ENCODE measurements around the gene ZC3H12D. TPM values are rescaled to one million over a fixed set of nuclear protein-coding genes. Genes with fewer than 3 reads are reported as not detected.

Gene ZC3H12D
- total and polyA plus RNA-seq, 2 experiments from 2014 or later, result 0.07 TPM; not detected in 1

DNA sequence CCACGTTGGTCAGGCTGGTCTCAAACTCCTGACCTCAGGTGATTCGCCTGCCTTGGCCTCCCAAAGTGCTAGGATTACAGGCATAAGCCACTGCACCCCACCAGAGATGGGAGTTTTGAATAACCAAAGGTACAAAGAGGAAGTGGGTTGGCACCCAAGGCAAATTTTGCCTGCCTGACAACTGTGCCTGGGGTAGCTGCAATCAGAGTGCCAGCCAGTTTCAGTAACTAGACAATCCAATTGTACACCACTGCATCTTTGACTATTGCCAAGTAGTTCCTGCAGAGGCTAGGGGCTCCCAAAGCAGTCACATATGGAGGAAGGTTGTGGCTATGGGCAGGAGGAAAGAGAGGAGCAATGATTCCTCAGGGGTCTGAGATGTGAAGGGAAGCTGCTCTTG lies 16.6 kb downstream of the ZC3H12D start:
- Histone ChIP-seq H3F3A (replicated peaks; ENCODE audit: low read depth) (no peaks in the 10 kb centered on the region), H3K79me2 (replicated peaks; ENCODE audit: insufficient read depth) (no peaks in the 10 kb centered on the region), H3K9me2 (ENCODE audit: insufficient read depth) (no peaks in the 10 kb centered on the region), H3K4me2 (no peak overlapping the region), H4K20me1 (replicated peaks; ENCODE audit: insufficient read depth) (no peaks in the 10 kb centered on the region), H3K4me3 (no peak overlapping the region), H3K27ac (ENCODE audit: low read depth) (no peak overlapping the region), H3K4me1 (ENCODE audit: insufficient read depth) (no peaks in the 10 kb centered on the region), H3K27me3 (ENCODE audit: insufficient read depth) (no peaks in the 10 kb centered on the region), H2AFZ (no peak overlapping the region), H3K36me3 (ENCODE audit: insufficient read depth) (no peaks in the 10 kb centered on the region)
- peaks cover 10% of the 10 kb centered on the region for H3K27me3 Mint-ChIP-seq (ENCODE audit: insufficient read depth, low read depth, poor library complexity)
- H3K36me3 Mint-ChIP-seq (ENCODE audit: low read depth), result no peaks in the 10 kb centered on the region
- H3K27ac Mint-ChIP-seq, result no peak overlapping the region; the same call in 1 of the 2 replicates
- DNase-seq (ENCODE audit: low spot score) (no peak), ATAC-seq (no peak)
- TF ChIP-seq ZNF331 (CRISPR knock-in tag; IDR thresholded peaks at IDR 0.05; ENCODE audit: low read depth), result no peak
- no peak for TF ChIP-seq EZH2phosphoT487 (IDR thresholded peaks at IDR 0.05; ENCODE audit: unreplicated experiment)
- TF ChIP-seq, protein P1, sequence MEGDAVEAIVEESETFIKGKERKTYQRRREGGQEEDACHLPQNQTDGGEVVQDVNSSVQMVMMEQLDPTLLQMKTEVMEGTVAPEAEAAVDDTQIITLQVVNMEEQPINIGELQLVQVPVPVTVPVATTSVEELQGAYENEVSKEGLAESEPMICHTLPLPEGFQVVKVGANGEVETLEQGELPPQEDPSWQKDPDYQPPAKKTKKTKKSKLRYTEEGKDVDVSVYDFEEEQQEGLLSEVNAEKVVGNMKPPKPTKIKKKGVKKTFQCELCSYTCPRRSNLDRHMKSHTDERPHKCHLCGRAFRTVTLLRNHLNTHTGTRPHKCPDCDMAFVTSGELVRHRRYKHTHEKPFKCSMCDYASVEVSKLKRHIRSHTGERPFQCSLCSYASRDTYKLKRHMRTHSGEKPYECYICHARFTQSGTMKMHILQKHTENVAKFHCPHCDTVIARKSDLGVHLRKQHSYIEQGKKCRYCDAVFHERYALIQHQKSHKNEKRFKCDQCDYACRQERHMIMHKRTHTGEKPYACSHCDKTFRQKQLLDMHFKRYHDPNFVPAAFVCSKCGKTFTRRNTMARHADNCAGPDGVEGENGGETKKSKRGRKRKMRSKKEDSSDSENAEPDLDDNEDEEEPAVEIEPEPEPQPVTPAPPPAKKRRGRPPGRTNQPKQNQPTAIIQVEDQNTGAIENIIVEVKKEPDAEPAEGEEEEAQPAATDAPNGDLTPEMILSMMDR (conservative IDR thresholded peaks at IDR 0.05; ENCODE audit: low read depth in 2 of 2), result no peak
- no peak for TF ChIP-seq JUNB (IDR thresholded peaks at IDR 0.05; ENCODE audit: unreplicated experiment)
- TF ChIP-seq CREB1 (CRISPR knock-in tag; IDR thresholded peaks at IDR 0.05; ENCODE audit: low read depth), result no peak
- no peak for TF ChIP-seq STAT1 (IDR thresholded peaks at IDR 0.05; ENCODE audit: unreplicated experiment)
- TF ChIP-seq, protein P2, sequence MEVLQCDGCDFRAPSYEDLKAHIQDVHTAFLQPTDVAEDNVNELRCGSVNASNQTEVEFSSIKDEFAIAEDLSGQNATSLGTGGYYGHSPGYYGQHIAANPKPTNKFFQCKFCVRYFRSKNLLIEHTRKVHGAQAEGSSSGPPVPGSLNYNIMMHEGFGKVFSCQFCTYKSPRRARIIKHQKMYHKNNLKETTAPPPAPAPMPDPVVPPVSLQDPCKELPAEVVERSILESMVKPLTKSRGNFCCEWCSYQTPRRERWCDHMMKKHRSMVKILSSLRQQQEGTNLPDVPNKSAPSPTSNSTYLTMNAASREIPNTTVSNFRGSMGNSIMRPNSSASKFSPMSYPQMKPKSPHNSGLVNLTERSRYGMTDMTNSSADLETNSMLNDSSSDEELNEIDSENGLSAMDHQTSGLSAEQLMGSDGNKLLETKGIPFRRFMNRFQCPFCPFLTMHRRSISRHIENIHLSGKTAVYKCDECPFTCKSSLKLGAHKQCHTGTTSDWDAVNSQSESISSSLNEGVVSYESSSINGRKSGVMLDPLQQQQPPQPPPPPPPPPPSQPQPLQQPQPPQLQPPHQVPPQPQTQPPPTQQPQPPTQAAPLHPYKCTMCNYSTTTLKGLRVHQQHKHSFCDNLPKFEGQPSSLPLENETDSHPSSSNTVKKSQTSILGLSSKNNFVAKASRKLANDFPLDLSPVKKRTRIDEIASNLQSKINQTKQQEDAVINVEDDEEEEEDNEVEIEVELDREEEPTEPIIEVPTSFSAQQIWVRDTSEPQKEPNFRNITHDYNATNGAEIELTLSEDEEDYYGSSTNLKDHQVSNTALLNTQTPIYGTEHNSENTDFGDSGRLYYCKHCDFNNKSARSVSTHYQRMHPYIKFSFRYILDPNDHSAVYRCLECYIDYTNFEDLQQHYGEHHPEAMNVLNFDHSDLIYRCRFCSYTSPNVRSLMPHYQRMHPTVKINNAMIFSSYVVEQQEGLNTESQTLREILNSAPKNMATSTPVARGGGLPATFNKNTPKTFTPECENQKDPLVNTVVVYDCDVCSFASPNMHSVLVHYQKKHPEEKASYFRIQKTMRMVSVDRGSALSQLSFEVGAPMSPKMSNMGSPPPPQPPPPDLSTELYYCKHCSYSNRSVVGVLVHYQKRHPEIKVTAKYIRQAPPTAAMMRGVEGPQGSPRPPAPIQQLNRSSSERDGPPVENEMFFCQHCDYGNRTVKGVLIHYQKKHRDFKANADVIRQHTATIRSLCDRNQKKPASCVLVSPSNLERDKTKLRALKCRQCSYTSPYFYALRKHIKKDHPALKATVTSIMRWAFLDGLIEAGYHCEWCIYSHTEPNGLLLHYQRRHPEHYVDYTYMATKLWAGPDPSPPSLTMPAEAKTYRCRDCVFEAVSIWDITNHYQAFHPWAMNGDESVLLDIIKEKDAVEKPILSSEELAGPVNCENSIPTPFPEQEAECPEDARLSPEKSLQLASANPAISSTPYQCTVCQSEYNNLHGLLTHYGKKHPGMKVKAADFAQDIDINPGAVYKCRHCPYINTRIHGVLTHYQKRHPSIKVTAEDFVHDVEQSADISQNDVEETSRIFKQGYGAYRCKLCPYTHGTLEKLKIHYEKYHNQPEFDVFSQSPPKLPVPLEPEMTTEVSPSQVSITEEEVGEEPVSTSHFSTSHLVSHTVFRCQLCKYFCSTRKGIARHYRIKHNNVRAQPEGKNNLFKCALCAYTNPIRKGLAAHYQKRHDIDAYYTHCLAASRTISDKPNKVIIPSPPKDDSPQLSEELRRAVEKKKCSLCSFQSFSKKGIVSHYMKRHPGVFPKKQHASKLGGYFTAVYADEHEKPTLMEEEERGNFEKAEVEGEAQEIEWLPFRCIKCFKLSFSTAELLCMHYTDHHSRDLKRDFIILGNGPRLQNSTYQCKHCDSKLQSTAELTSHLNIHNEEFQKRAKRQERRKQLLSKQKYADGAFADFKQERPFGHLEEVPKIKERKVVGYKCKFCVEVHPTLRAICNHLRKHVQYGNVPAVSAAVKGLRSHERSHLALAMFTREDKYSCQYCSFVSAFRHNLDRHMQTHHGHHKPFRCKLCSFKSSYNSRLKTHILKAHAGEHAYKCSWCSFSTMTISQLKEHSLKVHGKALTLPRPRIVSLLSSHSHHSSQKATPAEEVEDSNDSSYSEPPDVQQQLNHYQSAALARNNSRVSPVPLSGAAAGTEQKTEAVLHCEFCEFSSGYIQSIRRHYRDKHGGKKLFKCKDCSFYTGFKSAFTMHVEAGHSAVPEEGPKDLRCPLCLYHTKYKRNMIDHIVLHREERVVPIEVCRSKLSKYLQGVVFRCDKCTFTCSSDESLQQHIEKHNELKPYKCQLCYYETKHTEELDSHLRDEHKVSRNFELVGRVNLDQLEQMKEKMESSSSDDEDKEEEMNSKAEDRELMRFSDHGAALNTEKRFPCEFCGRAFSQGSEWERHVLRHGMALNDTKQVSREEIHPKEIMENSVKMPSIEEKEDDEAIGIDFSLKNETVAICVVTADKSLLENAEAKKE (CRISPR knock-in tag; IDR thresholded peaks at IDR 0.05), result no peak
- TF ChIP-seq, protein P3, sequence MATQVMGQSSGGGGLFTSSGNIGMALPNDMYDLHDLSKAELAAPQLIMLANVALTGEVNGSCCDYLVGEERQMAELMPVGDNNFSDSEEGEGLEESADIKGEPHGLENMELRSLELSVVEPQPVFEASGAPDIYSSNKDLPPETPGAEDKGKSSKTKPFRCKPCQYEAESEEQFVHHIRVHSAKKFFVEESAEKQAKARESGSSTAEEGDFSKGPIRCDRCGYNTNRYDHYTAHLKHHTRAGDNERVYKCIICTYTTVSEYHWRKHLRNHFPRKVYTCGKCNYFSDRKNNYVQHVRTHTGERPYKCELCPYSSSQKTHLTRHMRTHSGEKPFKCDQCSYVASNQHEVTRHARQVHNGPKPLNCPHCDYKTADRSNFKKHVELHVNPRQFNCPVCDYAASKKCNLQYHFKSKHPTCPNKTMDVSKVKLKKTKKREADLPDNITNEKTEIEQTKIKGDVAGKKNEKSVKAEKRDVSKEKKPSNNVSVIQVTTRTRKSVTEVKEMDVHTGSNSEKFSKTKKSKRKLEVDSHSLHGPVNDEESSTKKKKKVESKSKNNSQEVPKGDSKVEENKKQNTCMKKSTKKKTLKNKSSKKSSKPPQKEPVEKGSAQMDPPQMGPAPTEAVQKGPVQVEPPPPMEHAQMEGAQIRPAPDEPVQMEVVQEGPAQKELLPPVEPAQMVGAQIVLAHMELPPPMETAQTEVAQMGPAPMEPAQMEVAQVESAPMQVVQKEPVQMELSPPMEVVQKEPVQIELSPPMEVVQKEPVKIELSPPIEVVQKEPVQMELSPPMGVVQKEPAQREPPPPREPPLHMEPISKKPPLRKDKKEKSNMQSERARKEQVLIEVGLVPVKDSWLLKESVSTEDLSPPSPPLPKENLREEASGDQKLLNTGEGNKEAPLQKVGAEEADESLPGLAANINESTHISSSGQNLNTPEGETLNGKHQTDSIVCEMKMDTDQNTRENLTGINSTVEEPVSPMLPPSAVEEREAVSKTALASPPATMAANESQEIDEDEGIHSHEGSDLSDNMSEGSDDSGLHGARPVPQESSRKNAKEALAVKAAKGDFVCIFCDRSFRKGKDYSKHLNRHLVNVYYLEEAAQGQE (IDR thresholded peaks at IDR 0.05; ENCODE audit: unreplicated experiment), result no peak
- no peak for TF ChIP-seq EZH2 (IDR thresholded peaks at IDR 0.05; ENCODE audit: low read depth, unreplicated experiment)
- TF ChIP-seq ZNF114 (CRISPR knock-in tag; IDR thresholded peaks at IDR 0.05), result no peak
- TF ChIP-seq, protein P4, sequence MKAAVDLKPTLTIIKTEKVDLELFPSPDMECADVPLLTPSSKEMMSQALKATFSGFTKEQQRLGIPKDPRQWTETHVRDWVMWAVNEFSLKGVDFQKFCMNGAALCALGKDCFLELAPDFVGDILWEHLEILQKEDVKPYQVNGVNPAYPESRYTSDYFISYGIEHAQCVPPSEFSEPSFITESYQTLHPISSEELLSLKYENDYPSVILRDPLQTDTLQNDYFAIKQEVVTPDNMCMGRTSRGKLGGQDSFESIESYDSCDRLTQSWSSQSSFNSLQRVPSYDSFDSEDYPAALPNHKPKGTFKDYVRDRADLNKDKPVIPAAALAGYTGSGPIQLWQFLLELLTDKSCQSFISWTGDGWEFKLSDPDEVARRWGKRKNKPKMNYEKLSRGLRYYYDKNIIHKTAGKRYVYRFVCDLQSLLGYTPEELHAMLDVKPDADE (IDR thresholded peaks at IDR 0.05), result no peak
- TF ChIP-seq POLR2AphosphoS5 (IDR thresholded peaks at IDR 0.05; ENCODE audit: low read depth), result no peak
- H3K9me3 Mint-ChIP-seq, result no peaks in the 10 kb centered on the region
- H3K4me1 Mint-ChIP-seq, result peaks cover 2% of the 10 kb centered on the region; the same call in 1 of the 3 replicates
- no peak overlapping the region for H3K4me3 Mint-ChIP-seq
